ENCODE results near the gene WDR62.

WDR62 gene

GRCh38 chr19:36113425-36113824, 58.7 kb downstream of the WDR62 start (continued):
- TF ChIP-seq, protein P1, sequence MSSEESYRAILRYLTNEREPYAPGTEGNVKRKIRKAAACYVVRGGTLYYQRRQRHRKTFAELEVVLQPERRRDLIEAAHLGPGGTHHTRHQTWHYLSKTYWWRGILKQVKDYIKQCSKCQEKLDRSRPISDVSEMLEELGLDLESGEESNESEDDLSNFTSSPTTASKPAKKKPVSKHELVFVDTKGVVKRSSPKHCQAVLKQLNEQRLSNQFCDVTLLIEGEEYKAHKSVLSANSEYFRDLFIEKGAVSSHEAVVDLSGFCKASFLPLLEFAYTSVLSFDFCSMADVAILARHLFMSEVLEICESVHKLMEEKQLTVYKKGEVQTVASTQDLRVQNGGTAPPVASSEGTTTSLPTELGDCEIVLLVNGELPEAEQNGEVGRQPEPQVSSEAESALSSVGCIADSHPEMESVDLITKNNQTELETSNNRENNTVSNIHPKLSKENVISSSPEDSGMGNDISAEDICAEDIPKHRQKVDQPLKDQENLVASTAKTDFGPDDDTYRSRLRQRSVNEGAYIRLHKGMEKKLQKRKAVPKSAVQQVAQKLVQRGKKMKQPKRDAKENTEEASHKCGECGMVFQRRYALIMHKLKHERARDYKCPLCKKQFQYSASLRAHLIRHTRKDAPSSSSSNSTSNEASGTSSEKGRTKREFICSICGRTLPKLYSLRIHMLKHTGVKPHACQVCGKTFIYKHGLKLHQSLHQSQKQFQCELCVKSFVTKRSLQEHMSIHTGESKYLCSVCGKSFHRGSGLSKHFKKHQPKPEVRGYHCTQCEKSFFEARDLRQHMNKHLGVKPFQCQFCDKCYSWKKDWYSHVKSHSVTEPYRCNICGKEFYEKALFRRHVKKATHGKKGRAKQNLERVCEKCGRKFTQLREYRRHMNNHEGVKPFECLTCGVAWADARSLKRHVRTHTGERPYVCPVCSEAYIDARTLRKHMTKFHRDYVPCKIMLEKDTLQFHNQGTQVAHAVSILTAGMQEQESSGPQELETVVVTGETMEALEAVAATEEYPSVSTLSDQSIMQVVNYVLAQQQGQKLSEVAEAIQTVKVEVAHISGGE (tag by site-specific recombination; conservative IDR thresholded peaks at IDR 0.05; ENCODE audit: low read depth) = no peak
- no peak for TF ChIP-seq GLIS1 (tag by site-specific recombination; IDR thresholded peaks at IDR 0.05)
- TF ChIP-seq YY1 (tag by site-specific recombination; IDR thresholded peaks at IDR 0.05) = no peak
- TF ChIP-seq ZNF341 (tag by site-specific recombination; IDR thresholded peaks at IDR 0.05; ENCODE audit: low read depth) = no peak

DNA sequence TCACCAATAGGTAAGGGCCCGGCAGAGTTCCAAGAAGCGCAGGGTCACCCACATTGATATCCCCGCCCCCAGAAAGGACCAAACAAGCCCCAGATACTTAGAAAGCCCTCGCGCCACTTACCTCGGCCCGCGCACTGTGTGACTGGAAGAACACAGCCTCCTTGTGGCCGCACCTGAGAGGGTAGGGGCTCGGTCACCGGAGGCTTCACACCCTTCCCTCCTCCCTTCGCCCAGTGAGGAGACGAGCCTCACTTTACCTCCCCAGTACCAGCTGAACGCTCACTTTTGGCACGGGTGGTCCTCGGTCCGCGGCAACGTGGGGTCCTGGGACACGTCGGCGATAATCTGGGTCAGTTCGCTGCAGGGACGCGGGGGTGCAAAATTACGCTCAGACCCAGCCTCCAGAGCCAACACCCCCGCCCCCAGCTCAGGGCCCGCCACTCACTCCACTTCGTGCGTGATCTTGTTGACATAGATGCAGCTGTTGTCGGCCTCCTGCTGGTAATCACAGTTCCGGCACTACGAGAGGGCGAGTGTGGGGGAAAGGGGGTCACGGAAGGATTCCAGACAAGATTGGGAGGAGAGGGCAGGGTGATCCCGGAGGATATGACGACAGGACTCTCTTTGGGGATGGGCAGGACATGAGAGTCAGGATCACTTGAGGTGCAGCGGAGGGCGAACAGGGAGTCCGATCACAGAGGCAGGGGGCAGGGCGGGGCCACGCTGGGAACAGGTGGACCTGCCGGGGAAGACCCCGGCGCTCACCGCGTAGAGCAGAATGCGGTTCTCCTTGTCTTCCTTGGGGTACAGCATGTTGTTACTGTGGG, 59.4 kb downstream of the WDR62 start:
- no peaks in the 10 kb centered on the region for H3K9me3 ChIP-seq (ENCODE audit: control insufficient read depth, insufficient read depth, low read depth, low read length)
- peaks cover 50 to 60% of the 10 kb centered on the region in 2 experiments for H3K36me3 ChIP-seq (ENCODE audit: control insufficient read depth in 2 of 2, insufficient read depth in 1 of 2, low read length in 2 of 2)
- peak overlapping the region; percentile 92 for H3K27ac ChIP-seq (ENCODE audit: extremely low read depth, low read depth, low read length)
- H3K4me3 ChIP-seq (ENCODE audit: low read depth, low read length) = peak overlapping the region; percentile 51
- CTCF ChIA-PET = interaction anchor here (0.6 to 3.8 kb wide), 8 partner anchors 39 to 421 kb away, joined by 3 to 23 read pairs (median 4); partner anchors contain the start of genes ALKBH6 and THAP8
- POLR2A ChIA-PET = interaction anchor here (0.6 to 4.5 kb wide), 16 partner anchors 11 to 376 kb away, joined by 3 to 96 read pairs (median 6); partner anchors contain the start of genes ALKBH6, THAP8 and ZNF566
- peaks cover 19% of the 10 kb centered on the region for H3K4me1 ChIP-seq (ENCODE audit: control insufficient read depth, insufficient read depth, low read length)
- no peak for TF ChIP-seq ZNF549 (tag by site-specific recombination; IDR thresholded peaks at IDR 0.05)
- TF ChIP-seq ZNF768 (tag by site-specific recombination; IDR thresholded peaks at IDR 0.05) = no peak; the same call in 1 of the 2 replicates
- TF ChIP-seq, protein P2, sequence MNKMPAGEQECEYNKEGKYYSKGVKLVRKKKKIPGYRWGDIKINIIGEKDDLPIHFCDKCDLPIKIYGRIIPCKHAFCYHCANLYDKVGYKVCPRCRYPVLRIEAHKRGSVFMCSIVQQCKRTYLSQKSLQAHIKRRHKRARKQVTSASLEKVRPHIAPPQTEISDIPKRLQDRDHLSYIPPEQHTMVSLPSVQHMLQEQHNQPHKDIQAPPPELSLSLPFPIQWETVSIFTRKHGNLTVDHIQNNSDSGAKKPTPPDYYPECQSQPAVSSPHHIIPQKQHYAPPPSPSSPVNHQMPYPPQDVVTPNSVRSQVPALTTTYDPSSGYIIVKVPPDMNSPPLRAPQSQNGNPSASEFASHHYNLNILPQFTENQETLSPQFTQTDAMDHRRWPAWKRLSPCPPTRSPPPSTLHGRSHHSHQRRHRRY (tag by site-specific recombination; IDR thresholded peaks at IDR 0.05) = peak; percentile 66
- TF ChIP-seq, protein P3, sequence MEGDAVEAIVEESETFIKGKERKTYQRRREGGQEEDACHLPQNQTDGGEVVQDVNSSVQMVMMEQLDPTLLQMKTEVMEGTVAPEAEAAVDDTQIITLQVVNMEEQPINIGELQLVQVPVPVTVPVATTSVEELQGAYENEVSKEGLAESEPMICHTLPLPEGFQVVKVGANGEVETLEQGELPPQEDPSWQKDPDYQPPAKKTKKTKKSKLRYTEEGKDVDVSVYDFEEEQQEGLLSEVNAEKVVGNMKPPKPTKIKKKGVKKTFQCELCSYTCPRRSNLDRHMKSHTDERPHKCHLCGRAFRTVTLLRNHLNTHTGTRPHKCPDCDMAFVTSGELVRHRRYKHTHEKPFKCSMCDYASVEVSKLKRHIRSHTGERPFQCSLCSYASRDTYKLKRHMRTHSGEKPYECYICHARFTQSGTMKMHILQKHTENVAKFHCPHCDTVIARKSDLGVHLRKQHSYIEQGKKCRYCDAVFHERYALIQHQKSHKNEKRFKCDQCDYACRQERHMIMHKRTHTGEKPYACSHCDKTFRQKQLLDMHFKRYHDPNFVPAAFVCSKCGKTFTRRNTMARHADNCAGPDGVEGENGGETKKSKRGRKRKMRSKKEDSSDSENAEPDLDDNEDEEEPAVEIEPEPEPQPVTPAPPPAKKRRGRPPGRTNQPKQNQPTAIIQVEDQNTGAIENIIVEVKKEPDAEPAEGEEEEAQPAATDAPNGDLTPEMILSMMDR (tag by site-specific recombination; IDR thresholded peaks at IDR 0.05) = peak; percentile 32; the same call in 1 of the 2 replicates
- no peak for TF ChIP-seq ZEB2 (tag by site-specific recombination; IDR thresholded peaks at IDR 0.05)
- no peak for TF ChIP-seq ZNF184 (tag by site-specific recombination; IDR thresholded peaks at IDR 0.05)
- no peak for TF ChIP-seq ZNF366 (tag by site-specific recombination; conservative IDR thresholded peaks at IDR 0.05)
- no peak for TF ChIP-seq ZNF121 (tag by site-specific recombination; IDR thresholded peaks at IDR 0.05)
- no peak for TF ChIP-seq ZNF175 (tag by site-specific recombination; IDR thresholded peaks at IDR 0.05)
- TF ChIP-seq ZNF791 (tag by site-specific recombination; IDR thresholded peaks at IDR 0.05) = 0 out of 2 replicates have a peak, but pooled peaks have one; percentile 39
- TF ChIP-seq ZNF488 (tag by site-specific recombination; IDR thresholded peaks at IDR 0.05) = peak; percentile 56; the same call in 1 of the 2 replicates
- TF ChIP-seq, protein P1 (tag by site-specific recombination; conservative IDR thresholded peaks at IDR 0.05; ENCODE audit: low read depth) = peak; percentile 53; the same call in 1 of the 2 replicates
- TF ChIP-seq ZNF248 (tag by site-specific recombination; IDR thresholded peaks at IDR 0.05) = no peak
- TF ChIP-seq ZNF76 (tag by site-specific recombination; IDR thresholded peaks at IDR 0.05; ENCODE audit: borderline replicate concordance, low read depth) = no peak
- TF ChIP-seq ZNF341 (tag by site-specific recombination; IDR thresholded peaks at IDR 0.05; ENCODE audit: low read depth) = peak; percentile 59
- TF ChIP-seq ZNF169 (tag by site-specific recombination; IDR thresholded peaks at IDR 0.05) = peak; percentile 58; the same call in 1 of the 2 replicates
- TF ChIP-seq BCL11A (tag by site-specific recombination; IDR thresholded peaks at IDR 0.05; ENCODE audit: low read depth) = no peak
- no peak for TF ChIP-seq ZNF394 (tag by site-specific recombination; IDR thresholded peaks at IDR 0.05; ENCODE audit: borderline replicate concordance)
- no peak; the same call in 1 of the 2 replicates for TF ChIP-seq ZNF623 (tag by site-specific recombination; IDR thresholded peaks at IDR 0.05)
- TF ChIP-seq ZNF692 (tag by site-specific recombination; IDR thresholded peaks at IDR 0.05) = no peak

Data from HEK293 (cell line).